ENCODE data around the gene ZDHHC21.
A peak's percentile ranks its signal among the peaks of the same experiment; 100 is the strongest.

Gene ZDHHC21

GRCh38 chr9:14597171-14597799 is 95.9 kb downstream of the ZDHHC21 start:
- no peak for DNase-seq

- DNase-seq: no peak
Observed at GRCh38 chr9:14593406-14593805, 99.8 kb downstream of the ZDHHC21 start.

- no peak for DNase-seq
Observed at GRCh38 chr9:14591411-14591810, 101.8 kb downstream of the ZDHHC21 start.

DNA sequence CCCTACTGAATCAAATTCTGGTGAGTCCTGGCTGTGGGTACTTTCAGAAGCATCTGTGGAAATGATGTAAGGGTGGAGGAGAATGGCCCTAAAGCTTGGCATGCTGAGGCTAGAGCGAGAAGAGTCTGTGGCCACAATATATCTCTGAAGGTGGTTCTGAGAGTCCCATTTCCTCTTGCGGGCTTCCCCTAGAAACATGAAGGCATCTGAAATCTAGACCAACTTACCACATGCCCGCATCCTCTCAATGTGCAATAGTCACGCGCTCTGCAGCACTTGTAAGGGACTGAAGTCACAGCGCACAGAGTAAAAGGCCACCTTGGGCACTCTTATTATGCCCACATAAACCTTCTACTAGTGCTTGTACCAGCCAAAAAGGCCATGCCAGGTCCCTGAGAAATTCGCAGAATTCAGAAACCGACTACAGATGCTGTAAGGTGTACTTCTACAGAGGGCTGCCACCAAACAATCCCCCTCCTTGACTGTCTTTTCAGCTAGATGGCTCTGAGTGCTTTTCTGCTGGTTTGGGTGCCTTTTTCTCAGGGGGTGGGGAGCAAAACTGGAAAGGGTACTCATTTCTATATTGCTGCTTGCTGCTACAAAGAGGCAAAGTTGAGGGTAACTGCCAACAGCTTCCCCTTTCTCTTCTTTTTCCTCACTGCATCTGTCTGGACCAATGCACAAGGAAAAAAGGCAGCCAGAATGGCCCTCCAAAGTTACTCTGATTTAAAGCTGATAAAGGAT is 107.3 kb downstream of the ZDHHC21 start:
- peak in 1 of 2 donors; percentile 12 for DNase-seq

GRCh38 chr9:14584571-14584970 is 108.7 kb downstream of the ZDHHC21 start:
- DNase-seq: no peak

GRCh38 chr9:14578030-14578429 is 115.2 kb downstream of the ZDHHC21 start:
- no peak for DNase-seq

DNA sequence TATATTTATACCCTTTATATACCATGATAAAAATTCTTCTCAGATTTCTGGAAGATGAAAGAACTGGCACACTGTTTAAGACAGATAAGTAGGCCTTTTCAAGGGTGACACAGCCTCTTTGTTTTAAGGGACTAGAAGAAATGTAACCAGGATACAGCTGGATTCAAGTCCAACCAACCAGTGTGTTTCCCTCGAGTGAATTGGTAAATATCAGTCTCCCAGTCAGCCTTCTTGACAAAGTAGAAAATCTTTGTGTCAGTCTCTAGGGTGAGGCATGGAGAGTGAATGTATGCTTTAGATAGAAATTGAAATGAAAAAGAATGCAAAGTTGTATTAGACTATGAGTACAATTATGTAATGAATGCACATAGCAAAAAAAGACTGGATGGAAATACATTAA is 119.1 kb downstream of the ZDHHC21 start:
- DNase-seq: no peak

GRCh38 chr9:14573319-14573718 is 119.9 kb downstream of the ZDHHC21 start:
- DNase-seq: no peak

DNA sequence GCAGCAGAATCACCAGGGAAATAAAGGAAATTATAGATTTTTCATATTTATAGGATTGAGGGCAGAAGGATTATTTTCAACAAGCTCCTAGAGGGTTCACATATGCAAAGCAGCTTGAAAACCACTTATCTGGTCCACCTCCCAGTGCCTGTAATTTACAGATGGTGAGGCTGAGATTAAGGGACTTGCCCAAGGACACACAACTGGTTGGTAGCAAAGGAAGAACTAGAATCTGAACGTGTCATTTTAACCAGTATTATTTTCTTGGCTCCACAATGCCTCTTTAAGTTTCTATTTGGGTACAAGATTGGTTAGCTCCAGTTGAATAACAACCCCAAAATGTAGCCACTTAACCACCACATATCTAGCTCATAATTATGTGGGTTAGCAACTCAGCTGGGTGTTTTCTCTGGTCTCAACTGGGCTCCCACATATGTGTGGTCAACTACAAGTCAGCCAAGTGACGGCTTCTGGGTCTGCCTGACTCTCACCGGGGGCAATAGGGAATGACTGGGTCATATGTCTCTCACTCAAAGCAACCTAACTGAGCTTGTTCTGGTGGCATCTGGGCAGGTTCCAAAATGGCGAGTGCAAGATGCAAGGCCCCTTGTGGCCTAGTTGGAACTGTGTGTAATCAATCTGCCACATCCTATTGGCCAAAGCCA is 127.7 kb downstream of the ZDHHC21 start:
- no peak for DNase-seq

- no peak for DNase-seq
Observed at GRCh38 chr9:14563902-14564624, 129.2 kb downstream of the ZDHHC21 start.

DNA sequence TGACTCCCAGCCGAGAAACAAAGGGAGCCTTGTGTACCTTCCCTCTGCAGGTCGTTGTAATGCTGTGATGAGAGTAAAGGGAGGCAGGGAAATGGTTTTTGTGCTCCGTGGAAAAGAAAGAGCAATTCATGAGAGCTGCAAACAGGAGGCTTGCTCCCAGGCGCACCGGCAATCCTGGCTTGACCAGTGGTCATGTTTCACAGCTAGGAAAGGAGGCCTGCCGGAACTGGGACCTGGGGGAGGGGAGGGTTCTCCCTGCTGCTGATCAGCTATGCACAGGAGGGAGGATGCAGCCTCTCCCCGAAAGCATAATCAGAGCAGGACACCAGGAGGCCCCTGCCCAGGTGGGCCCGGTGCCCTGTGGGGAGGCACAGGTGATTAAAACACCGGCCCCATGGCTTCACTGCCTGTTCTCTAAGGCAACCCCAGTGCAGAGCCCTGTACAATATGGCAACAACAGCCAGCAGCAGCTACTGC is 131.3 kb downstream of the ZDHHC21 start:
- no peak for DNase-seq

Measured in stimulated activated CD4-positive, alpha-beta T cell treated with anti-CD3 and anti-CD28 coated beads, Interleukin-2, amount 100 ng/mL, for 48 hours (primary cell).